Body of pancreas (tissue), 4 donors: ENCODE measurements around the gene OLFML3. TPM values are rescaled to one million over a fixed set of nuclear protein-coding genes. Genes with fewer than 3 reads are reported as not detected.

Experiments
- ATAC-seq: fragments of 150-250 bp; one replicate; pipeline ENCODE4 v1.9.1; 2016
- DNase-seq, 4 donors: peaks; one replicate each; pipeline ENCODE4 v3.0.0-alpha.2; 2019
- H3K27ac ChIP-seq, 4 donors: fragments of 200-600 bp; sonication (generic); 1 replicate in 3 of 4; 2 replicates in 1 of 4; pipeline versions ENCODE4 v1.5.1 to v1.6.1; 2016 to 2019; ENCODE audit warnings: mild to moderate bottlenecking in 1 of 4, mixed read lengths in 1 of 4, moderate library complexity in 1 of 4
- H3K27me3 ChIP-seq, 2 donors: fragments of 200-600 bp; sonication (generic); one replicate each; pipeline ENCODE4 v1.6.0; 2016; ENCODE audit warnings: mild to moderate bottlenecking in 1 of 2
- H3K36me3 ChIP-seq, 2 donors: fragments of 200-600 bp; sonication (generic); replicated peaks in 1 of 2; 2 replicates each; pipeline ENCODE4 v1.5.1; 2016; ENCODE audit warnings: low read depth in 2 of 2; ENCODE audit not compliant: insufficient read depth in 1 of 2
- H3K4me1 ChIP-seq: fragments of 200-600 bp; sonication (generic); one replicate; pipeline ENCODE4 v1.6.0; 2016
- H3K4me3 ChIP-seq, 2 donors: fragments of 200-600 bp; sonication (generic); 1 replicate in 1 of 2; 2 replicates in 1 of 2; pipeline ENCODE4 v1.5.1; 2016 to 2019
- H3K9me3 ChIP-seq, 3 donors: fragments of 200-600 bp; sonication (generic); 1 replicate in 2 of 3; 2 replicates in 1 of 3; pipeline ENCODE4 v1.5.1; 2016
- POLR2A ChIP-seq, 3 donors: fragments of 450-650 bp; IDR thresholded peaks; one replicate each; pipeline ENCODE4 v1.6.1; 2016; ENCODE audit warnings: antibody characterized with exemption in 3 of 3, mild to moderate bottlenecking in 2 of 3
- WGBS, 2 donors: methylation state at CpG; one replicate each; pipeline ENCODE4 v1.1.5; 2017; 5-methylcytosine and 5-hydroxymethylcytosine counted together
- intact Hi-C: fragments of 100-400 bp; cut with DNase I; formaldehyde crosslinking; loops from one replicate; pipeline ENCODE4 v1.15.1; 2023
- total RNA-seq, 2 donors: library from RNA; depleted of rRNA; stranded (reverse); fragments of >200 nt; gene quantifications; one replicate each; pipeline ENCODE4 v1.1.0, GENCODE V29; 2016
- TF ChIP-seq, protein P1 (sequence below), 7 experiments: fragments of 450-650 bp in 4 of 7; fragments of 200-600 bp in 3 of 7; sonication (generic) in 3 of 7; IDR thresholded peaks; one replicate each; pipeline ENCODE4 v1.5.1; 2016 to 2019; ENCODE audit warnings: antibody characterized with exemption in 7 of 7

OLFML3 gene
- total RNA-seq, 2 donors from 2014 or later = 9.9 to 30.7 TPM

DNA sequence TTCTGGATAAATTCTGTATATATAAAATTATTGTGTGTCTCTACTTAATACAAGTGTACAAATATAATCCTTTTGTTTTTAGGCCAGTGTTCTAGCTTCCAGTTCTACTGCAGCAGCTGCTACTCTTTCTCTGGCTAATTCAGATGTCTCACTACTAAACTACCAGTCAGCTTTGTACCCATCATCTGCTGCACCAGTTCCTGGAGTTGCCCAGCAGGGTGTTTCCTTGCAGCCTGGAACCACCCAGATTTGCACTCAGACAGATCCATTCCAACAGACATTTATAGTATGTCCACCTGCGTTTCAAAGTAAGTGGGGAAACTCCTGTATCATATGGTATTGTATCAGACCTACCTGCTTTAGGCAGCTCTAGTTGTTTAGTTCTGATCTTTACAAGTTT is 21.3 kb upstream of the OLFML3 start:
- no peak overlapping the region for H3K4me3 ChIP-seq
- H3K4me1 ChIP-seq = no peaks in the 10 kb centered on the region
- TF ChIP-seq, protein P1, sequence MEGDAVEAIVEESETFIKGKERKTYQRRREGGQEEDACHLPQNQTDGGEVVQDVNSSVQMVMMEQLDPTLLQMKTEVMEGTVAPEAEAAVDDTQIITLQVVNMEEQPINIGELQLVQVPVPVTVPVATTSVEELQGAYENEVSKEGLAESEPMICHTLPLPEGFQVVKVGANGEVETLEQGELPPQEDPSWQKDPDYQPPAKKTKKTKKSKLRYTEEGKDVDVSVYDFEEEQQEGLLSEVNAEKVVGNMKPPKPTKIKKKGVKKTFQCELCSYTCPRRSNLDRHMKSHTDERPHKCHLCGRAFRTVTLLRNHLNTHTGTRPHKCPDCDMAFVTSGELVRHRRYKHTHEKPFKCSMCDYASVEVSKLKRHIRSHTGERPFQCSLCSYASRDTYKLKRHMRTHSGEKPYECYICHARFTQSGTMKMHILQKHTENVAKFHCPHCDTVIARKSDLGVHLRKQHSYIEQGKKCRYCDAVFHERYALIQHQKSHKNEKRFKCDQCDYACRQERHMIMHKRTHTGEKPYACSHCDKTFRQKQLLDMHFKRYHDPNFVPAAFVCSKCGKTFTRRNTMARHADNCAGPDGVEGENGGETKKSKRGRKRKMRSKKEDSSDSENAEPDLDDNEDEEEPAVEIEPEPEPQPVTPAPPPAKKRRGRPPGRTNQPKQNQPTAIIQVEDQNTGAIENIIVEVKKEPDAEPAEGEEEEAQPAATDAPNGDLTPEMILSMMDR (IDR thresholded peaks at IDR 0.05) = no peak
- no peak for TF ChIP-seq POLR2A (IDR thresholded peaks at IDR 0.05)
- no peaks in the 10 kb centered on the region for H3K9me3 ChIP-seq
- no peak overlapping the region for H3K27ac ChIP-seq
- no peak for DNase-seq
- H3K27me3 ChIP-seq = no peaks in the 10 kb centered on the region
- 81 to 85% methylated on average over 1 of the region's 1 CpG for WGBS, 2 donors
- ATAC-seq = no peak
- H3K36me3 ChIP-seq = peaks cover 7 to 9% of the 10 kb centered on the region in 2 donors
- intact Hi-C loops = no loop called here

DNA sequence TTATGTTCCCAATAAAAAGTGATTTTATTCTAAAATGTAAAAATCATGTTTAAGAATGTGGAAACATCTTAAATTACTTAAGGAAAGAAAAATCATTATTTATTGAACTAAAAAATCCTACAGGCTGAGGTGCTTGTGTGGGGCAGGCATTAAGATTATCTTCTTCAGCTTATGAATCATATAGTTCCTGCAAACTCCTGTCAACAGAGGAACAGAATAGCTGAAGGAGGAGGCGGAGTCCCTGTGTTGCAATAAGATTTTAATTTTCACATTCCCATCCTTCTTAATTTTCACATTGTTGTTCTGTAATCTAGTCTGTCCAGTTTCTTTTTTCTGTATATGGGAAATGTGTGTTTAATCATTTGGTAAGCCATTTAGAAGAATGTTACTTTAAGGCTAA is 20.6 kb upstream of the OLFML3 start:
- no peaks in the 10 kb centered on the region for H3K4me1 ChIP-seq
- 91 to 100% methylated on average over 1 of the region's 1 CpG for WGBS, 2 donors
- H3K9me3 ChIP-seq = no peaks in the 10 kb centered on the region
- peaks cover 7 to 11% of the 10 kb centered on the region in 2 donors for H3K36me3 ChIP-seq
- no peak overlapping the region for H3K4me3 ChIP-seq
- intact Hi-C loops = no loop called here
- H3K27ac ChIP-seq = no peak overlapping the region
- no peaks in the 10 kb centered on the region for H3K27me3 ChIP-seq
- DNase-seq (no peak), ATAC-seq (no peak)
- no peak for TF ChIP-seq POLR2A (IDR thresholded peaks at IDR 0.05)
- TF ChIP-seq, protein P1 (IDR thresholded peaks at IDR 0.05) = no peak

DNA sequence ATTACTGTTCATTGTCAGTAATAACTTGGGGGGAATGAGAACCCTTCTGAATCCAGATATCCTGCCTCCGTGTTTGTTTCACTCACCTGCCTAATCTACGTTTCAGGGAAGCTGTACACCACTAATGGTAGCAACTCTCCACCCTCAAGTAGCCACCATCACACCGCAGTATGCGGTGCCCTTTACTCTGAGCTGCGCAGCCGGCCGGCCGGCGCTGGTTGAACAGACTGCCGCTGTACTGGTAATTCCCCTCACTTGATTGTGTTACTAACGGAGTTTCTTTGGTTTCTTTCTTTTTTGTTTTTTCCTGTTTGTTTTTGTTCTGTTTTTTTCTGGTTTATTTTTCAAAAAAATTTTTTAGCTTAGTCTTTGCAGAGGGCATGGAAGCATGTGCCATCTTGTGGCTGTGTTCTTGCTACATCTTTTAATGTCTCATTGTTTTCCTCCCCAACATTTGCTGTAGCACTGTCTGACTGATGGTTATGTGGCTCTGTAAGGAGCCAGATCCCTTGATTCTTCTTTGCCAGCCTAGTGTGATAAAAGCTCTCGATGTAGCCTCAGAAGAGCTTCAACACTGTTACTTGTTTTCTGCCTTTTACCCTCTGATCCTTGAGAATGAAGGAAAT is 15.9 kb upstream of the OLFML3 start:
- intact Hi-C loops = no loop called here

DNA sequence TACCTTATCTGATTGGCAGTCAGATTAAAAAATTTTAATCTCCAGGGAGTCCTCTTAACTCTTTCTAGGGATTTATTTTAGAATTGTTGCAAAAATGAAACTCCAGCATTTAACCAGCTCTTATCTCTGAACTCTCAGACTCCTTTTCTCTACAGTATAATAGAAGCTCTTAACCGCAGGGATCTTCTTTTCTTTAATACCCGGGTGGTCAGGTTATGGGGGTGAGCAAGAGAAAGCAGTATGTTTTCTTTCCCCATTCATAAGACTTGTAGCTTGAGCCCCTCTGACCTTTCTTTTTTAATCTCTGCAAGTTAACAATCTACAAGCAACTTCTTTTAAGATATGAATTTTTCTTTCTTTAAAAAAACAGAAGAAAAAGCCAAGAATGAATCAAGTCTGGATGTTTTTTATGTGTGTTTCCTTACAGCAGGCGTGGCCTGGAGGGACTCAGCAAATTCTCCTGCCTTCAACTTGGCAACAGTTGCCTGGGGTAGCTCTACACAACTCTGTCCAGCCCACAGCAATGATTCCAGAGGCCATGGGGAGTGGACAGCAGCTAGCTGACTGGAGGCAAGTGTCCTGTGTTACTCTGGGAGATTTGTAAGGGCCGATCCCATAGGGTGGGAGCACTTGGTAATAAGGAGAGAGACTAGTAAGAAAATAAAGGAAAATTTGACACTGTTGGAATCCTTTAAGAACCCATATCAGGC is 13.4 kb upstream of the OLFML3 start:
- DNase-seq (peak in 1 of 4 donors; percentile 25), ATAC-seq (no peak)
- Histone ChIP-seq H3K36me3 (peaks cover 4 to 44% of the 10 kb centered on the region in 2 donors), H3K27ac (no peak overlapping the region), H3K9me3 (no peaks in the 10 kb centered on the region), H3K27me3 (no peaks in the 10 kb centered on the region), H3K4me1 (no peaks in the 10 kb centered on the region), H3K4me3 (no peak overlapping the region)
- 87 to 88% methylated on average over 4 of the region's 4 CpGs for WGBS, 2 donors
- TF ChIP-seq, protein P1 (IDR thresholded peaks at IDR 0.05) = no peak
- TF ChIP-seq POLR2A (IDR thresholded peaks at IDR 0.05) = no peak
- intact Hi-C loops = no loop called here

More for the DNA sequence above, 15.9 kb upstream of the OLFML3 start:
- no peak for DNase-seq
- WGBS, 2 donors = 90 to 92% methylated on average over 12 of the region's 12 CpGs
- Histone ChIP-seq H3K36me3 (peaks cover 0 to 25% of the 10 kb centered on the region in 2 donors), H3K9me3 (no peaks in the 10 kb centered on the region), H3K27ac (no peak overlapping the region), H3K27me3 (no peaks in the 10 kb centered on the region), H3K4me1 (no peaks in the 10 kb centered on the region), H3K4me3 (no peak overlapping the region)
- ATAC-seq = no peak
- TF ChIP-seq POLR2A (IDR thresholded peaks at IDR 0.05) = no peak
- TF ChIP-seq, protein P1 (IDR thresholded peaks at IDR 0.05) = no peak
